ENCODE results near the gene FXYD6. TPM values are rescaled to one million over a fixed set of nuclear protein-coding genes. Genes with fewer than 3 reads are reported as not detected.

Gene FXYD6
- total RNA-seq, 2 experiments from 2014 or later: not detected

DNA sequence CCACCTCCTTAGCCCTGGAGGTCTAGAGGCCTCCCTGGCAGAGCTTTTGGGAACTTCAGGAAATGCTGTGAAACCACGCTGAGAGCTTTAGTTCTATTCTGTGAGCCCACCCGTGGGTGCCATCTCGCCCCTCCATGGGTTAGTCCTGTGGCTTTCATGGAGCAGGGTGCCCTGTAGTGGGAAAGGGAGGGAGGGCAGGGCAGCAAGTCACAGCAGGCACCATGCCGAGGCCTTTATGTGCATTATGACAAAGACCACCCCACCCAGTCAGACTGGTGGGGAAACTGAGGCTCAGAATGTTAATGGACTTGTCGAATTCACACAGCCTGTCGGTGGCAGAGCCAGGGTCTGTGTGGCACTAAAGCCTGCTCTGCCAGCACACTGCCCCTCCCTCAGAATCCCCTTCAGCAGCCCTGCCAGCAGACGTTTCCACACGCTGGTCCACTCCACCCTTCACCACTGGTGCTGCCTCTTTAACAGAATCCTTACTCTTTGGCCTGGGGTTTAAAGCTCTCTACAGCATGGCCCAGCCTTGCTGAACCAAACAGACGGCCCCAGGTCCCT, 39.3 kb upstream of the FXYD6 start:
- no peaks in the 10 kb centered on the region for H3K36me3 Mint-ChIP-seq (ENCODE audit: low read depth)
- ATAC-seq (no peak), DNase-seq (no peak)
- intact Hi-C loops (cut with micrococcal nuclease): no loop called here
- no peak overlapping the region for H3K4me3 Mint-ChIP-seq
- H3K9me3 Mint-ChIP-seq: no peaks in the 10 kb centered on the region
- no peak overlapping the region for H3K27ac Mint-ChIP-seq
- TF ChIP-seq, protein P1, sequence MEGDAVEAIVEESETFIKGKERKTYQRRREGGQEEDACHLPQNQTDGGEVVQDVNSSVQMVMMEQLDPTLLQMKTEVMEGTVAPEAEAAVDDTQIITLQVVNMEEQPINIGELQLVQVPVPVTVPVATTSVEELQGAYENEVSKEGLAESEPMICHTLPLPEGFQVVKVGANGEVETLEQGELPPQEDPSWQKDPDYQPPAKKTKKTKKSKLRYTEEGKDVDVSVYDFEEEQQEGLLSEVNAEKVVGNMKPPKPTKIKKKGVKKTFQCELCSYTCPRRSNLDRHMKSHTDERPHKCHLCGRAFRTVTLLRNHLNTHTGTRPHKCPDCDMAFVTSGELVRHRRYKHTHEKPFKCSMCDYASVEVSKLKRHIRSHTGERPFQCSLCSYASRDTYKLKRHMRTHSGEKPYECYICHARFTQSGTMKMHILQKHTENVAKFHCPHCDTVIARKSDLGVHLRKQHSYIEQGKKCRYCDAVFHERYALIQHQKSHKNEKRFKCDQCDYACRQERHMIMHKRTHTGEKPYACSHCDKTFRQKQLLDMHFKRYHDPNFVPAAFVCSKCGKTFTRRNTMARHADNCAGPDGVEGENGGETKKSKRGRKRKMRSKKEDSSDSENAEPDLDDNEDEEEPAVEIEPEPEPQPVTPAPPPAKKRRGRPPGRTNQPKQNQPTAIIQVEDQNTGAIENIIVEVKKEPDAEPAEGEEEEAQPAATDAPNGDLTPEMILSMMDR (IDR thresholded peaks at IDR 0.05): no peak
- peaks cover 11% of the 10 kb centered on the region for H3K4me1 Mint-ChIP-seq (ENCODE audit: low read depth)
- H3K27me3 Mint-ChIP-seq: no peaks in the 10 kb centered on the region
- ChIA-PET CTCF (interaction anchor here (1.2 to 1.3 kb wide), 3 partner anchors 9 to 72 kb away, joined by 4 to 5 read pairs (median 5); no protein-coding TSS in a partner anchor), POLR2A (no interaction called here)

DNA sequence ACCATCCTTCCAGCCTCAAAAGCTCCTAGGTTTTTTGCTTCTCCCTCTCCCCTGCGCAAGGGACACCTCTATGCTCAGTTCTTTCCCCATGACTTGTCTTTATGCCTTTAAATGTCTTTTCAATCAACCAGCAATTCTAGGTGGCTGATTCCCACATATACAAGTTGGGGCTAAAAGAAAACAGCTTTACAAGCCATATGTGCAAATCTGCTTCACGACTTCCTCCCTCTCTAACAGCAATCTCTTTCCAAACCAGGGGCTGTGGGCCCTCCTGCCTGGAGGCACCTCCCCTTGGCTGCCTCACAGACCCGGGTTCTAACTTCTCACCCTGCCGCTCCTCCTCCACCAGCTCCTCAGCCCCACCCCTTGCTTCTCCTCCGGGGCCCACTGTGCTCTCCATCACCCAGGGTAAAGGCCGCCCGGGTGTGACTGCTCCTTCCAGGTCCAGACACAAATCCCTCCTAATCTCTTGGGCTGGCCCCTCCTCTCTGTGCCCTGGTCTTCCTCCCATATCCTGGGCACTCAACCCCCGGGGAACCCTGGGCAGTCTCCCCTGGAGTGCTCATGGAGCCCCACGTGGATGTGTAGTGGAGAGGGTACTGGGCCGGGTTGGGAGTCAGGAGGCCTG, 38.6 kb upstream of the FXYD6 start:
- H3K9me3 Mint-ChIP-seq: no peaks in the 10 kb centered on the region
- POLR2A ChIA-PET: no interaction called here
- H3K4me1 Mint-ChIP-seq (ENCODE audit: low read depth): peaks cover 10% of the 10 kb centered on the region
- no peak for ATAC-seq
- no peaks in the 10 kb centered on the region for H3K36me3 Mint-ChIP-seq (ENCODE audit: low read depth)
- no peak overlapping the region for H3K4me3 Mint-ChIP-seq
- intact Hi-C loops (cut with micrococcal nuclease): no loop called here
- no peak for DNase-seq
- CTCF ChIA-PET: interaction anchor here (1.0 to 2.9 kb wide), 4 partner anchors 14 to 108 kb away, joined by 4 to 10 read pairs (median 5); partner anchors contain the start of gene TMPRSS13
- TF ChIP-seq, protein P1 (IDR thresholded peaks at IDR 0.05): no peak
- no peaks in the 10 kb centered on the region for H3K27me3 Mint-ChIP-seq
- peak overlapping the region; percentile 28 for H3K27ac Mint-ChIP-seq

DNA sequence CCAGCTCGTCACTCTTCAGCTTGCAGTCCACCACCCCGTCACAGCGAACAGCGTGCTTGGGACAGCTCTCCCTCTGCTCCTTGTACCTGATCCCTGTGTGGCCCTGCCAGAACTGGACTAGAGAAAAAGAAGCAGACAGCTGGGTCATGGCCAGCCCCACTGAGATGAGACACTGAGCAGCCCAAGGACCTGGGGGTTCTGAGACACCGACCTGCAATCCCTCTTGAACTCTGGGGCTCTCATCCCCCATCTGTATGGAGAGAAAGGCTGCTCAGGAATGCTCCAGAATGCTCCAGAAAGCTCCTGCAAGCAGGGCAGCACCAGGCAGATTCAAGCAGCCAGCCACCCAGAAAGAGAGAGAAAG, 37.9 kb upstream of the FXYD6 start:
- POLR2A ChIA-PET: no interaction called here
- peaks cover 4% of the 10 kb centered on the region for H3K4me1 Mint-ChIP-seq (ENCODE audit: low read depth)

DNA sequence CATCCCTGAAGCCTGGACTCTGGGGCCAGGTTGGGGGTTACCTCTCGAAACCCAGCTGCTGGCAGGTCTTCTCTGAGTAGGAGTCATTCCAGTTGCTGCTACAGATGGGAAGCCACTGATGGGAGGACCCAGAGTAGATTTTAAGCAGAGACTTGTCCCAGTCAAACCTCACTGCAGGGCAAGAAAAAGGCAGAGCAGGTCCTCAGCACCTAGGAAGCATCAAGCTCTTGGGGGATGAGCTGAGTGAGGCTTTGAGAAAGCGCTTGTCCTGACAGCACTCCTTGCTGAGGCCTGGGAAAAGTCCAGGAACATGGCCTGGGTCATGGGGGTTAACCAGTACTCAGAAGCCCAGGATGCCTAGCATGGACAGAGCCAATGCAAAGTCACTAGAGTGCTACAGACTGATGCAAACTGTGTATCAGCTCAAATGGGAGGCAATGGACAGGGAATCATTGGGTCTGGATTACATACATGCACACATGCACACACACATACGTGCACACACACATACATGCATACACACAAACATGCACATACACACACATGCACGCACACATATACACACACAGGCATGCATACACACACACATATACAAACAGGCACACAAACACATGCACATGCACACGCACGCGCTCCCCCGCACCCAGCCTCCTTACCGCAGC, 37.4 kb upstream of the FXYD6 start:
- intact Hi-C loops (cut with micrococcal nuclease): no loop called here
- Mint-ChIP-seq H3K9me3 (no peaks in the 10 kb centered on the region), H3K27me3 (no peaks in the 10 kb centered on the region), H3K27ac (no peak overlapping the region), H3K4me1 (ENCODE audit: low read depth) (peaks cover 4% of the 10 kb centered on the region), H3K36me3 (ENCODE audit: low read depth) (no peaks in the 10 kb centered on the region), H3K4me3 (no peak overlapping the region)
- no peak for ATAC-seq
- POLR2A ChIA-PET: no interaction called here
- CTCF ChIA-PET: interaction anchor here (0.9 to 2.9 kb wide), 4 partner anchors 15 to 140 kb away, joined by 3 to 10 read pairs (median 4); partner anchors contain the start of gene TMPRSS13
- DNase-seq: no peak
- TF ChIP-seq, protein P1 (IDR thresholded peaks at IDR 0.05): no peak

More for the DNA sequence above, 37.9 kb upstream of the FXYD6 start:
- TF ChIP-seq, protein P1 (IDR thresholded peaks at IDR 0.05): no peak
- no peak for ATAC-seq
- intact Hi-C loops (cut with micrococcal nuclease): no loop called here
- no peaks in the 10 kb centered on the region for H3K9me3 Mint-ChIP-seq
- CTCF ChIA-PET: interaction anchor here (0.9 to 2.9 kb wide), 6 partner anchors 15 to 139 kb away, joined by 3 to 10 read pairs (median 4); partner anchors contain the start of gene TMPRSS13
- DNase-seq: no peak
- H3K36me3 Mint-ChIP-seq (ENCODE audit: low read depth): no peaks in the 10 kb centered on the region
- H3K4me3 Mint-ChIP-seq: no peak overlapping the region
- no peak overlapping the region for H3K27ac Mint-ChIP-seq
- no peaks in the 10 kb centered on the region for H3K27me3 Mint-ChIP-seq

DNA sequence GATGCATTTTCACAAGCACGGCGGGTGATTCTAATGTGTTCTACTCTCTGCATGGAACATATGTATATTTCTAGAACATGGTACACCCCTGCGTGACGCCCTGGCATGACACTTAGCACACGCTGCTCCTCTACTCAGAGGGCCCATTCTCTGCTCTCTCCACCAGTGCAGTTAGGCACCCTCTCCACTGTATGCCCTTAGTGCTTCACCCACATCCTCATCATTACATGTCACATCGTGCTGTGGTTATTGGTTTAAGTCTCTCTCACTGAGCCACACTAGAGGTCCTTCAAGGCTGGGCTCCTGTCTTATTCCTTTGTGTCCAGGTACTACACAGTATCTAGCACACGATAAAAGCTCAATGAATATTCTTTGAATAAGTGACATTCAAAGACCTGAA, 36.0 kb upstream of the FXYD6 start:
- ChIA-PET CTCF (interaction anchor here (0.8 to 2.9 kb wide), 2 partner anchors 34 to 105 kb away, joined by 3 to 10 read pairs; no protein-coding TSS in a partner anchor), POLR2A (interaction anchor here (0.8 kb wide), 1 partner anchor 9 kb away, joined by 3 read pairs; no protein-coding TSS in a partner anchor)
- H3K27ac Mint-ChIP-seq: no peak overlapping the region
- H3K4me3 Mint-ChIP-seq: no peak overlapping the region
- TF ChIP-seq, protein P1 (IDR thresholded peaks at IDR 0.05): no peak
- no peaks in the 10 kb centered on the region for H3K27me3 Mint-ChIP-seq
- peaks cover 11% of the 10 kb centered on the region for H3K4me1 Mint-ChIP-seq (ENCODE audit: low read depth)
- no peaks in the 10 kb centered on the region for H3K9me3 Mint-ChIP-seq
- intact Hi-C loops (cut with micrococcal nuclease): no loop called here
- no peak for DNase-seq
- H3K36me3 Mint-ChIP-seq (ENCODE audit: low read depth): no peaks in the 10 kb centered on the region
- no peak for ATAC-seq

Data from activated CD8-positive, alpha-beta T cell treated with anti-CD3 and anti-CD28 coated beads for 36 hours (primary cell).